Liver (tissue), 9 donors: ENCODE measurements around the gene CNTN1. TPM values are rescaled to one million over a fixed set of nuclear protein-coding genes. Genes with fewer than 3 reads are reported as not detected.

Source experiments
- DNase-seq: peaks from one replicate; pipeline ENCODE4 v3.0.0-alpha.2; 2017; ENCODE audit warnings: low spot score
- H3K27ac ChIP-seq, 2 donors: one replicate each; pipeline ENCODE4 v1.7.0; 2013; ENCODE audit warnings: inconsistent platforms in 2 of 2, low read length in 2 of 2, control low read depth in 1 of 2, low read depth in 1 of 2, mild to moderate bottlenecking in 1 of 2
- H3K27me3 ChIP-seq, 4 donors: one replicate each; pipeline versions ENCODE4 v1.6.1 to v1.7.0; 2013; ENCODE audit warnings: low read length in 3 of 4, inconsistent platforms in 1 of 4, mild to moderate bottlenecking in 1 of 4, moderate library complexity in 1 of 4; ENCODE audit not compliant: control insufficient read depth in 4 of 4, insufficient read depth in 4 of 4
- H3K36me3 ChIP-seq, 4 donors: one replicate each; pipeline versions ENCODE4 v1.6.1 to v1.7.0; 2013; ENCODE audit warnings: low read length in 3 of 4, mild to moderate bottlenecking in 3 of 4, low read depth in 1 of 4, moderate library complexity in 1 of 4; ENCODE audit not compliant: control insufficient read depth in 4 of 4, insufficient read depth in 3 of 4
- H3K4me1 ChIP-seq, 4 donors: one replicate each; pipeline versions ENCODE4 v1.6.1 to v1.7.0; 2013; ENCODE audit warnings: low read length in 3 of 4, mild to moderate bottlenecking in 3 of 4, moderate library complexity in 1 of 4; ENCODE audit not compliant: control insufficient read depth in 4 of 4, insufficient read depth in 4 of 4
- H3K4me3 ChIP-seq, 3 donors: one replicate each; pipeline versions ENCODE4 v1.6.1 to v1.7.0; 2013; ENCODE audit warnings: low read length in 3 of 3, control low read depth in 1 of 3, low read depth in 1 of 3, mild to moderate bottlenecking in 1 of 3
- H3K9ac ChIP-seq, 2 donors: one replicate each; pipeline ENCODE4 v1.7.0; 2013; ENCODE audit warnings: low read length in 2 of 2, mild to moderate bottlenecking in 2 of 2, moderate library complexity in 2 of 2, control low read depth in 1 of 2, low read depth in 1 of 2
- H3K9me3 ChIP-seq, 4 donors: one replicate each; pipeline versions ENCODE4 v1.6.1 to v1.7.0; 2013; ENCODE audit warnings: low read length in 3 of 4; ENCODE audit not compliant: control insufficient read depth in 4 of 4
- ATF3 ChIP-seq: IDR thresholded peaks from 2 replicates; pipeline ENCODE4 v1.6.1; 2016; ENCODE audit warnings: antibody characterized with exemption
- CTCF ChIP-seq: fragments of 150-350 bp; IDR thresholded peaks from 2 replicates; pipeline ENCODE4 v1.5.1; 2017; ENCODE audit warnings: improper control_type of control experiment, low read depth, low read length; ENCODE audit not compliant: missing input control
- EGR1 ChIP-seq, 2 donors: IDR thresholded peaks; 2 replicates each; pipeline ENCODE4 v1.6.1; 2016 to 2018; ENCODE audit warnings: antibody characterized with exemption in 2 of 2, low read depth in 2 of 2
- FOXA1 ChIP-seq: IDR thresholded peaks from 2 replicates; pipeline ENCODE4 v1.6.1; 2016; ENCODE audit warnings: antibody characterized with exemption
- FOXA2 ChIP-seq: IDR thresholded peaks from 2 replicates; pipeline ENCODE4 v1.6.1; 2016; ENCODE audit warnings: antibody characterized with exemption
- GABPA ChIP-seq, 2 donors: IDR thresholded peaks in 1 of 2; conservative IDR thresholded peaks in 1 of 2; 2 replicates each; pipeline ENCODE4 v1.6.1; 2016; ENCODE audit warnings: antibody characterized with exemption in 2 of 2, mild to moderate bottlenecking in 1 of 2, moderate library complexity in 1 of 2
- HNF4A ChIP-seq, 2 donors: conservative IDR thresholded peaks; 2 replicates each; pipeline ENCODE4 v1.6.1; 2016; ENCODE audit warnings: antibody characterized with exemption in 2 of 2, mild to moderate bottlenecking in 2 of 2
- HNF4G ChIP-seq: IDR thresholded peaks from 2 replicates; pipeline ENCODE4 v1.6.1; 2016; ENCODE audit warnings: antibody characterized with exemption
- JUND ChIP-seq, 2 donors: IDR thresholded peaks; 2 replicates each; pipeline ENCODE4 v1.6.1; 2016; ENCODE audit warnings: antibody characterized with exemption in 2 of 2
- MAX ChIP-seq: IDR thresholded peaks from 2 replicates; pipeline ENCODE4 v1.6.1; 2016; ENCODE audit warnings: antibody characterized with exemption
- NR2F2 ChIP-seq: IDR thresholded peaks from 2 replicates; pipeline ENCODE4 v1.6.1; 2016; ENCODE audit warnings: antibody characterized with exemption
- RAD21 ChIP-seq, 2 donors: IDR thresholded peaks; 2 replicates each; pipeline ENCODE4 v1.6.1; 2016; ENCODE audit warnings: antibody characterized with exemption in 2 of 2, mild to moderate bottlenecking in 2 of 2
- REST ChIP-seq: IDR thresholded peaks from 2 replicates; pipeline ENCODE4 v1.6.1; 2016; ENCODE audit warnings: antibody characterized with exemption, mild to moderate bottlenecking
- RXRA ChIP-seq, 2 donors: IDR thresholded peaks; 2 replicates each; pipeline ENCODE4 v1.6.1; 2017 to 2018; ENCODE audit warnings: antibody characterized with exemption in 2 of 2, mild to moderate bottlenecking in 1 of 2
- SP1 ChIP-seq: IDR thresholded peaks from 2 replicates; pipeline ENCODE4 v1.6.1; 2018; ENCODE audit warnings: antibody characterized with exemption, mild to moderate bottlenecking
- TAF1 ChIP-seq: conservative IDR thresholded peaks from 2 replicates; pipeline ENCODE4 v1.6.1; 2016; ENCODE audit warnings: antibody characterized with exemption, mild to moderate bottlenecking
- YY1 ChIP-seq: IDR thresholded peaks from 2 replicates; pipeline ENCODE4 v1.6.1; 2016; ENCODE audit warnings: antibody characterized with exemption, mild to moderate bottlenecking
- ZBTB33 ChIP-seq: IDR thresholded peaks from 2 replicates; pipeline ENCODE4 v1.6.1; 2016; ENCODE audit warnings: antibody characterized with exemption
- polyA plus RNA-seq, 2 donors: library from polyadenylated mRNA; stranded (reverse) in 1 of 2; unstranded in 1 of 2; fragments of 200-250 nt in 1 of 2; fragments of >200 nt in 1 of 2; fragmentation: Nextera tagmentation in 1 of 2; extraction: Ambion mirVana in 1 of 2; gene quantifications; one replicate each; pipeline versions ENCODE4 v1.2.1 to v1.2.3, GENCODE V29; 2013 to 2015
- total RNA-seq, 2 donors: library from RNA; depleted of rRNA; stranded (reverse); fragments of >200 nt; gene quantifications; one replicate each; pipeline ENCODE4 v1.2.3, GENCODE V29; 2014
- donor health status: healthy.
- donor health status: healthy.
- donor health status: healthy.
- donor health status: healthy.
- donor health status: healthy.

The CNTN1 gene
- total and polyA plus RNA-seq, 4 donors, result 0.03 to 1.2 (median 0.43) TPM

- TF ChIP-seq ATF3 (no peak), EGR1 (IDR thresholded peaks at IDR 0.05; ENCODE audit: low read depth in 2 of 2) (no peak)
Measured at GRCh38 chr12:40820794-40821484, 128.7 kb downstream of the CNTN1 start (continued).

- Histone ChIP-seq H3K4me3 (no peak overlapping the region), H3K9ac (no peak overlapping the region), H3K27me3 (peaks cover 0 to 4% (median 0%) of the 10 kb centered on the region in 4 donors), H3K4me1 (no peaks in the 10 kb centered on the region), H3K9me3 (no peaks in the 10 kb centered on the region), H3K36me3 (no peaks in the 10 kb centered on the region), H3K27ac (no peak overlapping the region)
- no peak for DNase-seq
- TF ChIP-seq JUND (IDR thresholded peaks at IDR 0.05) (no peak), CTCF (no peak), YY1 (no peak), RXRA (IDR thresholded peaks at IDR 0.05) (no peak), ZBTB33 (no peak), HNF4G (no peak), FOXA2 (no peak), HNF4A (conservative IDR thresholded peaks at IDR 0.05) (no peak), REST (no peak), RAD21 (IDR thresholded peaks at IDR 0.05) (no peak), EGR1 (IDR thresholded peaks at IDR 0.05; ENCODE audit: low read depth in 2 of 2) (no peak), MAX (no peak), FOXA1 (no peak), GABPA (IDR thresholded peaks at IDR 0.05 in 1 of 2, conservative IDR thresholded peaks at IDR 0.05 in 1 of 2) (no peak), TAF1 (no peak), SP1 (no peak), ATF3 (no peak), NR2F2 (no peak)
Measured at GRCh38 chr12:40825156-40825555, 132.9 kb downstream of the CNTN1 start.
